Fibroblast of lung (primary cell): ENCODE data around the gene UCP3.

ENCODE experiments used
- EZH2 ChIP-seq: IDR thresholded peaks from 2 replicates; pipeline ENCODE4 v1.5.1; 2012; ENCODE audit warnings: low read length, control low read depth, mild to moderate bottlenecking; ENCODE audit errors: missing control alignments
- TF ChIP-seq, protein P1 (sequence below), 2 donors: IDR thresholded peaks in 1 of 2; conservative IDR thresholded peaks in 1 of 2; 1 replicate in 1 of 2; 2 replicates in 1 of 2; pipeline ENCODE4 v1.5.1; 2011 to 2012; ENCODE audit warnings: low read length in 2 of 2, control low read depth in 1 of 2, inconsistent platforms in 1 of 2, low read depth in 1 of 2, mild to moderate bottlenecking in 1 of 2

DNA sequence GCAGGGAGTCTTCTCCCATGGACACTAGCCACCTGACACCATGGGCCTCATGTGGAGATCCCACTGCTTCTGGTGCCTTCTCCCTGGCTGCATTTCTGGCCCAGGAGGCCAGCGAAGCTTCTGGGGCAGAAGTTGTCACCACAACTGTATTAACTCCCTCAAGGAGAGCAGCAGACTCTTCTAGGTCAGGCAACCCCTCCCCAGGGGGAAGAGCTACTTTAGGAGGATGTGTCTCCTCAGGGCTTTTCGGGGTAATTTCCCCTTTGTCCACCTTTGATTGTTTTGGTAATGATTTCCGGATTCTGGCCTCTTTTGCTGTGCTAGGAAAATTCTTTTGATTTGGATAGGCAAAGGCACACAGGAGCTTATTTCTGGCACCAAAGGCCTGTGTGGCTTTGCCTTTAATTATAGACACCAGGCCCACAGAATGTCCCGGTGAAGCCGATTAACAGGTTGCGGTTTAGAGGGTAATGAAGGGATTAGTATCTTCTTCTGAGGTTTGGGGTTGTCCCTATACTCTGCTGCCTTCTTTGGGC, 17.3 kb downstream of the UCP3 start:
- TF ChIP-seq, protein P1, sequence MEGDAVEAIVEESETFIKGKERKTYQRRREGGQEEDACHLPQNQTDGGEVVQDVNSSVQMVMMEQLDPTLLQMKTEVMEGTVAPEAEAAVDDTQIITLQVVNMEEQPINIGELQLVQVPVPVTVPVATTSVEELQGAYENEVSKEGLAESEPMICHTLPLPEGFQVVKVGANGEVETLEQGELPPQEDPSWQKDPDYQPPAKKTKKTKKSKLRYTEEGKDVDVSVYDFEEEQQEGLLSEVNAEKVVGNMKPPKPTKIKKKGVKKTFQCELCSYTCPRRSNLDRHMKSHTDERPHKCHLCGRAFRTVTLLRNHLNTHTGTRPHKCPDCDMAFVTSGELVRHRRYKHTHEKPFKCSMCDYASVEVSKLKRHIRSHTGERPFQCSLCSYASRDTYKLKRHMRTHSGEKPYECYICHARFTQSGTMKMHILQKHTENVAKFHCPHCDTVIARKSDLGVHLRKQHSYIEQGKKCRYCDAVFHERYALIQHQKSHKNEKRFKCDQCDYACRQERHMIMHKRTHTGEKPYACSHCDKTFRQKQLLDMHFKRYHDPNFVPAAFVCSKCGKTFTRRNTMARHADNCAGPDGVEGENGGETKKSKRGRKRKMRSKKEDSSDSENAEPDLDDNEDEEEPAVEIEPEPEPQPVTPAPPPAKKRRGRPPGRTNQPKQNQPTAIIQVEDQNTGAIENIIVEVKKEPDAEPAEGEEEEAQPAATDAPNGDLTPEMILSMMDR (conservative IDR thresholded peaks at IDR 0.05 in 1 of 2, IDR thresholded peaks at IDR 0.05 in 1 of 2; ENCODE audit: low read depth in 1 of 2, low read length in 2 of 2), result no peak
- TF ChIP-seq EZH2, result no peak
